ENCODE results near the gene CNIH1. TPM values are rescaled to one million over a fixed set of nuclear protein-coding genes. Genes with fewer than 3 reads are reported as not detected.

CNIH1 gene
- total RNA-seq, 1 donor from 2014 or later = 131 TPM

DNA sequence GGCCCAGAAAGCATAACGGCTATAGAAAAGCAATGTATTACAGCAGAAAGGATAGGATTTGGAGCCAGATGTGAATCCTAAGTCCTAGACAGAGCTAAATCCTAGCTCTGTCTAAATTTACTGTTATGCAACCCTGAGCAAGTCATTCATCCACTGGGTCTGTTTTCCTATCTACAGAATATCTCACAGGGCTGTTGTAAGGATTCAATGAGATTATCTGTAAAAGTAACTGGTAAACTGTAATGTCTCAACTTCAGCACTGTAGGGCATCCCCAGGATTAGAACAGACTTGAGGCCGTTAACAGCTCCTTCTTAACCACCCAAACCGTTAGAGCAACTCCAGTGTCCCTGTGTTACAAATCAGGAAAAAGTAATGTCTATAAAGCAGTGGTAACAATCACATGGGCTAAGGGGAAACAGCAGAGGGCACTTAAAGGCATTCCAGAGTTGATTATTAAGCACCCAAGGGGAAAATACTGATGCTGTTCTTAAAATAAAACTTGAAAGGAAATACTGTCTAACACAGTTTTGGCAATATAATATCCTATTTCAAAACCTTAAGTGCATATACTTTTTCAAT, 37.6 kb upstream of the CNIH1 start:
- TF ChIP-seq, protein P1, sequence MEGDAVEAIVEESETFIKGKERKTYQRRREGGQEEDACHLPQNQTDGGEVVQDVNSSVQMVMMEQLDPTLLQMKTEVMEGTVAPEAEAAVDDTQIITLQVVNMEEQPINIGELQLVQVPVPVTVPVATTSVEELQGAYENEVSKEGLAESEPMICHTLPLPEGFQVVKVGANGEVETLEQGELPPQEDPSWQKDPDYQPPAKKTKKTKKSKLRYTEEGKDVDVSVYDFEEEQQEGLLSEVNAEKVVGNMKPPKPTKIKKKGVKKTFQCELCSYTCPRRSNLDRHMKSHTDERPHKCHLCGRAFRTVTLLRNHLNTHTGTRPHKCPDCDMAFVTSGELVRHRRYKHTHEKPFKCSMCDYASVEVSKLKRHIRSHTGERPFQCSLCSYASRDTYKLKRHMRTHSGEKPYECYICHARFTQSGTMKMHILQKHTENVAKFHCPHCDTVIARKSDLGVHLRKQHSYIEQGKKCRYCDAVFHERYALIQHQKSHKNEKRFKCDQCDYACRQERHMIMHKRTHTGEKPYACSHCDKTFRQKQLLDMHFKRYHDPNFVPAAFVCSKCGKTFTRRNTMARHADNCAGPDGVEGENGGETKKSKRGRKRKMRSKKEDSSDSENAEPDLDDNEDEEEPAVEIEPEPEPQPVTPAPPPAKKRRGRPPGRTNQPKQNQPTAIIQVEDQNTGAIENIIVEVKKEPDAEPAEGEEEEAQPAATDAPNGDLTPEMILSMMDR (conservative IDR thresholded peaks at IDR 0.05; ENCODE audit: low read depth, low read length) = no peak
- H3K4me3 ChIP-seq (ENCODE audit: low read depth, low read length) = no peak overlapping the region
- no peak for DNase-seq (ENCODE audit: low read depth)

GRCh38 chr14:54475911-54476310, 34.7 kb upstream of the CNIH1 start:
- H3K4me3 ChIP-seq (ENCODE audit: low read depth, low read length) = no peak overlapping the region
- DNase-seq (ENCODE audit: low read depth) = no peak
- TF ChIP-seq, protein P1 (conservative IDR thresholded peaks at IDR 0.05; ENCODE audit: low read depth, low read length) = no peak

- no peak overlapping the region for H3K4me3 ChIP-seq (ENCODE audit: low read depth, low read length)
- no peak for DNase-seq (ENCODE audit: low read depth)
- TF ChIP-seq, protein P1 (conservative IDR thresholded peaks at IDR 0.05; ENCODE audit: low read depth, low read length) = no peak
Measured at GRCh38 chr14:54475187-54475899, 34.2 kb upstream of the CNIH1 start.

DNA sequence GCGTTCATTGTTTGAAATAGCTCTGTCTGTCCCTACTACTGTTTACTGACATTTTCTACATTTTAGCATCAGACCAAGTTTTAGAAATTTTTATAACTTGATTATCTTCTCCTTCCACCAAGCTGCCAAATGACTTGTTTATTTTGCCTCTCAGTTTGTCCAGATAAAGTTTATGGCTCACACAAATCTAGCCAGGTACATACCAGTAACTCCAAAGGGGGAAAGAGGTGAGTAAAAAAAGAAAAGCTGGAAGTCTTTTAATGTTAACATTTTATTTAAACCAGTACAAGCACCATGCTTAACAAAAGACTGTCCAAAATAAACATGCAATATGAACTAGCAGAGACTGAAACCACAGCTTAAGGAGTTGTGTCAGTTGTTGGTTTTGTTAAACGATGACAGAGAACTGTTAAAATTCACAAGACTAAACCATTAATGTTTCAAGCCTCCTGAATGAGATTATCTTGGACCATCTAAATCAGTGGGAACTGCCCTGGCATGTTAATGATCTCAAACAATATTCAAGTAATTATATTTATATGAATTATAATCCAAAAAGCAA, 33.1 kb upstream of the CNIH1 start:
- DNase-seq (ENCODE audit: low read depth) = no peak
- TF ChIP-seq, protein P1 (conservative IDR thresholded peaks at IDR 0.05; ENCODE audit: low read depth, low read length) = no peak

DNA sequence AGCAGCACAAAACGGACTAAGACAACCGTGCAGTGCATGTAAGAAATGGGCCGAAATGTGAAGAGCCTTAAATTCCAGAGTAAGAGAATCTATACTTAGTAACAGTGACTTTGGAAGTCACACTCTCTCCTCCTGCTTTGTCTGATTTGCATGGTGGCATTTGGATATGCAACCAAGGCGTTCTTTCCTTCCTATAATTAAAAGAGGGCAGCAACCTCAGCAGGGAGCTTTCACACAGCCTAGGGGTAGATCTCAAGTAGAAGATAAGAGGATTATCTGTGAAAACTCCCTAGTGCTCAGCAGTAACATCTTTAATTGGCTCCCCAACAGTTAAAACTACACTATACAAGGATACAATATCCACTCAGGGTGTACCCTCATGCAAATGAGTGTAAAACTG, 31.1 kb upstream of the CNIH1 start:
- H3K4me3 ChIP-seq (ENCODE audit: low read depth, low read length) = no peak overlapping the region
- TF ChIP-seq, protein P1 (conservative IDR thresholded peaks at IDR 0.05; ENCODE audit: low read depth, low read length) = no peak
- no peak for DNase-seq (ENCODE audit: low read depth)

More for the DNA sequence above, 33.1 kb upstream of the CNIH1 start:
- no peak overlapping the region for H3K4me3 ChIP-seq (ENCODE audit: low read depth, low read length)

GRCh38 chr14:54471641-54472040, 30.5 kb upstream of the CNIH1 start:
- no peak overlapping the region for H3K4me3 ChIP-seq (ENCODE audit: low read depth, low read length)
- TF ChIP-seq, protein P1 (conservative IDR thresholded peaks at IDR 0.05; ENCODE audit: low read depth, low read length) = no peak

More at GRCh38 chr14:54471641-54472040, 30.5 kb upstream of the CNIH1 start:
- no peak for DNase-seq (ENCODE audit: low read depth)
